ENCODE results near the gene C3orf62. TPM values are rescaled to one million over a fixed set of nuclear protein-coding genes. Genes with fewer than 3 reads are reported as not detected.

Gene C3orf62
- total and polyA plus RNA-seq, 9 of the 15 experiments (the other 6 are each of a cell fraction or from before 2014, with no cell fraction given): 1.3 to 5.7 (median 3.4) TPM

DNA sequence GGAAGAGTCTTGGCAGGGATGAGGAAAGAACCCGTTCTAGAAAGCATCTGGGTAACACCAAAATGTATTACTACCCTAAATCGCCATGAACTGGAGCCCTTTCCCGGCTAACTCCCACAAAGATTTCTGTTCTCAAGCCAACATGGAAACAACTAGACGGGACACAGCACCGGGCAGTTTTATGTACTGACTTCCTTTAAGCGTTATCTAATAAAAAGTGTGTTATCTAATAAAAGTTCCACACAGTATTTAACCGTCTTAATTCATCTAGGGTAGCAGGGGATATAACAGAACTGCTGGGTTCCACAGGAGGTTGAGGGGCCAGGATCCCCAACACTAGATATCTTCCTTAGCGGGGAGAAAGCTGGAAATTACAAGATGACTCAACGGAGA lies 347 bp upstream of the C3orf62 start (continued):
- TF ChIP-seq, protein P1, sequence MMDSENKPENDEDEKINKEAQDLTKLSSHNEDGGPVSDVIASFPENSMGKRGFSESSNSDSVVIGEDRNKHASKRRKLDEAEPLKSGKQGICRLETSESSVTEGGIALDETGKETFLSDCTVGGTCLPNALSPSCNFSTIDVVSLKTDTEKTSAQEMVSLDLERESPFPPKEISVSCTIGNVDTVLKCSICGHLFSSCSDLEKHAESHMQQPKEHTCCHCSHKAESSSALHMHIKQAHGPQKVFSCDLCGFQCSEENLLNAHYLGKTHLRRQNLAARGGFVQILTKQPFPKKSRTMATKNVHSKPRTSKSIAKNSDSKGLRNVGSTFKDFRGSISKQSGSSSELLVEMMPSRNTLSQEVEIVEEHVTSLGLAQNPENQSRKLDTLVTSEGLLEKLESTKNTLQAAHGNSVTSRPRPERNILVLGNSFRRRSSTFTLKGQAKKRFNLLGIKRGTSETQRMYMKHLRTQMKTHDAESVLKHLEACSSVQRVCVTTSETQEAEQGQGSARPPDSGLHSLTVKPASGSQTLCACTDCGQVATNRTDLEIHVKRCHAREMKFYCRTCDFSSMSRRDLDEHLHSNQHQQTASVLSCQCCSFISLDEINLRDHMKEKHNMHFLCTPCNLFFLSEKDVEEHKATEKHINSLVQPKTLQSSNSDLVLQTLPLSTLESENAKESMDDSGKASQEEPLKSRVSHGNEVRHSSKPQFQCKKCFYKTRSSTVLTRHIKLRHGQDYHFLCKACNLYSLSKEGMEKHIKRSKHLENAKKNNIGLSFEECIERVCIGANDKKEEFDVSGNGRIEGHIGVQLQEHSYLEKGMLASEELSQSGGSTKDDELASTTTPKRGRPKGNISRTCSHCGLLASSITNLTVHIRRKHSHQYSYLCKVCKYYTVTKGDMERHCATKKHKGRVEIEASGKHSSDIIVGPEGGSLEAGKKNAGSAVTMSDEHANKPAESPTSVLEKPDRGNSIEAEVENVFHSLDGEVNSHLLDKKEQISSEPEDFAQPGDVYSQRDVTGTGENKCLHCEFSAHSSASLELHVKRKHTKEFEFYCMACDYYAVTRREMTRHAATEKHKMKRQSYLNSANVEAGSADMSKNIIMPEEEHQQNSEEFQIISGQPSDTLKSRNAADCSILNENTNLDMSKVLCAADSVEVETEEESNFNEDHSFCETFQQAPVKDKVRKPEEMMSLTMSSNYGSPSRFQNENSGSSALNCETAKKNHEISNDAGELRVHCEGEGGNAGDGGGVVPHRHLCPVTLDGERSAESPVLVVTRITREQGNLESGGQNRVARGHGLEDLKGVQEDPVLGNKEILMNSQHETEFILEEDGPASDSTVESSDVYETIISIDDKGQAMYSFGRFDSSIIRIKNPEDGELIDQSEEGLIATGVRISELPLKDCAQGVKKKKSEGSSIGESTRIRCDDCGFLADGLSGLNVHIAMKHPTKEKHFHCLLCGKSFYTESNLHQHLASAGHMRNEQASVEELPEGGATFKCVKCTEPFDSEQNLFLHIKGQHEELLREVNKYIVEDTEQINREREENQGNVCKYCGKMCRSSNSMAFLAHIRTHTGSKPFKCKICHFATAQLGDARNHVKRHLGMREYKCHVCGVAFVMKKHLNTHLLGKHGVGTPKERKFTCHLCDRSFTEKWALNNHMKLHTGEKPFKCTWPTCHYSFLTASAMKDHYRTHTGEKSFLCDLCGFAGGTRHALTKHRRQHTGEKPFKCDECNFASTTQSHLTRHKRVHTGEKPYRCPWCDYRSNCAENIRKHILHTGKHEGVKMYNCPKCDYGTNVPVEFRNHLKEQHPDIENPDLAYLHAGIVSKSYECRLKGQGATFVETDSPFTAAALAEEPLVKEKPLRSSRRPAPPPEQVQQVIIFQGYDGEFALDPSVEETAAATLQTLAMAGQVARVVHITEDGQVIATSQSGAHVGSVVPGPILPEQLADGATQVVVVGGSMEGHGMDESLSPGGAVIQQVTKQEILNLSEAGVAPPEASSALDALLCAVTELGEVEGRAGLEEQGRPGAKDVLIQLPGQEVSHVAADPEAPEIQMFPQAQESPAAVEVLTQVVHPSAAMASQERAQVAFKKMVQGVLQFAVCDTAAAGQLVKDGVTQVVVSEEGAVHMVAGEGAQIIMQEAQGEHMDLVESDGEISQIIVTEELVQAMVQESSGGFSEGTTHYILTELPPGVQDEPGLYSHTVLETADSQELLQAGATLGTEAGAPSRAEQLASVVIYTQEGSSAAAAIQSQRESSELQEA (IDR thresholded peaks at IDR 0.05; ENCODE audit: low read depth): no peak
- TF ChIP-seq TSC22D4 (tag; IDR thresholded peaks at IDR 0.05): no peak
- TF ChIP-seq DPF2 (IDR thresholded peaks at IDR 0.05): no peak
- TF ChIP-seq, protein P2, sequence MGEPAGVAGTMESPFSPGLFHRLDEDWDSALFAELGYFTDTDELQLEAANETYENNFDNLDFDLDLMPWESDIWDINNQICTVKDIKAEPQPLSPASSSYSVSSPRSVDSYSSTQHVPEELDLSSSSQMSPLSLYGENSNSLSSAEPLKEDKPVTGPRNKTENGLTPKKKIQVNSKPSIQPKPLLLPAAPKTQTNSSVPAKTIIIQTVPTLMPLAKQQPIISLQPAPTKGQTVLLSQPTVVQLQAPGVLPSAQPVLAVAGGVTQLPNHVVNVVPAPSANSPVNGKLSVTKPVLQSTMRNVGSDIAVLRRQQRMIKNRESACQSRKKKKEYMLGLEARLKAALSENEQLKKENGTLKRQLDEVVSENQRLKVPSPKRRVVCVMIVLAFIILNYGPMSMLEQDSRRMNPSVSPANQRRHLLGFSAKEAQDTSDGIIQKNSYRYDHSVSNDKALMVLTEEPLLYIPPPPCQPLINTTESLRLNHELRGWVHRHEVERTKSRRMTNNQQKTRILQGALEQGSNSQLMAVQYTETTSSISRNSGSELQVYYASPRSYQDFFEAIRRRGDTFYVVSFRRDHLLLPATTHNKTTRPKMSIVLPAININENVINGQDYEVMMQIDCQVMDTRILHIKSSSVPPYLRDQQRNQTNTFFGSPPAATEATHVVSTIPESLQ (CRISPR knock-in tag; IDR thresholded peaks at IDR 0.05): no peak
- TF ChIP-seq CHD1 (IDR thresholded peaks at IDR 0.05; ENCODE audit: low read length): no peak
- no peak for TF ChIP-seq ZNF830 (CRISPR knock-in tag; IDR thresholded peaks at IDR 0.05)
- no peak for TF ChIP-seq NBN (IDR thresholded peaks at IDR 0.05; ENCODE audit: low read depth)
